Activated naive CD4-positive, alpha-beta T cell treated with anti-CD3 and anti-CD28 coated beads, Interleukin-2, amount 50 U/mL, for 16 hours (primary cell): Measurements from ENCODE around the gene LBX1.
"Not testable (repeated sequence)": the region's sequence is repeated elsewhere in the genome, so short reads cannot be mapped to it uniquely, and the experiment has no call there.

ENCODE experiments used
- DNase-seq: peaks from one replicate; pipeline ENCODE4 v3.0.0-alpha.2; 2020

LBX1 gene

DNA sequence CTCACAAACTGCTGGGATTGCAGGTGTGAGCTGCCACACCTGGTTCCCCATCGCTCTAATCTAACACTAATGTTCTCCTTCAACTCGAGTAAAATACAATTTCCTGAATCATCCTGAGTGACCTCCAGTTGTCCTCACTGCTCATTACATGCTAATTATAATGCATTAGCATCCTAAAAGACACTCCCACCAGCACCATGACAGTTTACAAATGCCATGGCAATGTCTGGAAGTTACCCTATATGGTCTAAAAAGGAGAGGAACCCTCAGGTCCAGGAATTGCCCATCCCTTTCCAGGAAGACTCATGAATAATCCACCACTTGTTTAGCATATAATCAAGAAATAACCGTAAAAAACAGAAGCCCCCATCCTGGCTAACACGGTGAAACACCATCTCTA is 26.6 kb downstream of the LBX1 start:
- not testable (repeated sequence) for DNase-seq

DNA sequence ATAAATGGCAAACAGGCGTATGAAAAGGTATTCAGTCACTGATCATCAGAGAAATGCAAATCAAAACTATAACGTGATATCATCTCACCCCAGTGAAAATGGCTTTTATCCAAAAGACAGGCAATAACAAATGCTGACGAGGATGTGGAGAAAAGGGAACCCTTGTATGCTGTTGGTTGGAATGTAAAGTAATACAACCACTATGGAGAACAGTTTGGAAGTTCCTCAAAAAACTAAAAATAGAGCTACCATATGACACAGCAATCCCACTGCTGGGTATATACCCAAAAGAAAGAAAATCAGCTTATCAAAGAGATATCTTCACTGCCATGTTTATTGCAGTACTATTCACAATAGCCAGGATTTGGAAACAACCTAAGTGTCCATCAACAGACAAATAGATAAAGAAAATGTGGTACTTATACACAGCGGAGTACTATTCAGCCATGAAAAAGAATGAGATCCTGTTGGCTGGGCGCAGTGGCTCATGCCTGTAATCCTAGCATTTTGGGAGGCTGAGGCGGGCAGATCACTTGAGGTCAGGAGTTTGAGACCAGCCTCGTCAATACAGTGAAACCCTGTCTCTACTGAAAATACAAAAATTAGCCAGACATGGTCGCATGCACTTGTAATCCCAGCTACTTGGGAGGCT is 30.8 kb downstream of the LBX1 start:
- DNase-seq: not testable (repeated sequence)

DNA sequence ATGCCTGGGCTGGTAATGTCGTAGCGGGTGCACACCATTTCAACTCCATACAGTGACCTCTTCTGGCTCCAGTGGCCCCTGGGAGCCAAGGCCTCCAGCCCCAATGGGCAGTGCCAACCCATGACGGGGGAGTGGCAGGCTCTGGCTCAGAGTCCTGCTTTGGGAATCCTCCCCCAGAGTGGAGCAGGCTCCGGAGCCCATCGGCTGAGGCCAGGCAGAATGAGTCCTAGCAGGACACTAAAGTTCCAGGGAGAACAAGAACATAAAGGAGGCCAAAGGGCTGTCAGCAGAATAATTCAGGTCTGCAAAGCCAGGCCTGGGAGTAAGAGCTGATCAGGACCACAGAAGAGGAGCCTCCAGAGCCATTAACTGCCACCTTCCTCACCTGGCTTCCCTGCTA is 33.3 kb downstream of the LBX1 start:
- DNase-seq: no peak

DNA sequence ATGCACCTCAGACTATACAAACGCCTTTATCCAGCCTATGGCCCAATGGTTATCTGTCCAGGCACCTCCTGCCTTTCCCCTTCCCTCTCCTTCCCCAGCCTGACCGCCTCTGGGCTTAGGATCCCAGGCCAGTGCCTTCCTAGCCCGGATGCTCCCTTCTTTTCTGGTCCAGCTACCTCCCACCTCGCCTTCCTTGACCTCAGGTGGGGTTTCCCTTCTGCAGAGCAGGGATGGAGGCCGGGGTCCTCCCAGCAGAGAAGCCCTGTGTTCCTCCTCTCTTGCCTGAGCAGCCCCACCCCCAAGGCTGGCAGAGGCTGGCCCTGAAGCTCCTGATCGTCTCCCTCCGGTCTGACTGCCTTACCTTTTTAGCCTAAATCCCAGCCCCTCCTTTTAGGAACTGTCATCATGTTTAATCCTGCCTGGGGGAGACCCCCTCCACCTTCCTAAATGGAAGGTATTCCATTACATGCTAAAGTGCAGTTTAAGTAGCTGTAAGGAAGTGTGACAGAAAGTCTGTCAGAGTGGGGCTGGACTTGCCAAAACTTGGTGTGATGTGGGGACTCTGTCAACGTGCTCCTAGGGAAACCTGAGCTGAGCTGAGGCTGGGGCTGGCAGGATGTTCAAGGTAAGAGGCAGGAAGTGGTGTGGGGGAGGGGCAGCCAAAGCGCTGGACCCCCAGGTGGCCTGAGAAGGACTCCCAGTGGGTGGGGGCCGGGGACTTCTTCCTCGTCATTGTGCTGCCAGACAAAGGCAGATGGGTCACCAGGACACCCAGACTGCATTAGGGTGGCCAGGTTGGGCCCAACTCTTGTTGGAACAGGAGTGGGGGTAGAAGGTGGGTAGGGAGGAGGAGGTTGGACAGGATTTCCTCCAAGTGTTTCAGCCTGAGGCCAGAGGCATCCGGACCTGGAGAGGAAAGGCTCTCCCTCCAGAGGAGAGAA is 39.5 kb downstream of the LBX1 start:
- DNase-seq: no peak

DNA sequence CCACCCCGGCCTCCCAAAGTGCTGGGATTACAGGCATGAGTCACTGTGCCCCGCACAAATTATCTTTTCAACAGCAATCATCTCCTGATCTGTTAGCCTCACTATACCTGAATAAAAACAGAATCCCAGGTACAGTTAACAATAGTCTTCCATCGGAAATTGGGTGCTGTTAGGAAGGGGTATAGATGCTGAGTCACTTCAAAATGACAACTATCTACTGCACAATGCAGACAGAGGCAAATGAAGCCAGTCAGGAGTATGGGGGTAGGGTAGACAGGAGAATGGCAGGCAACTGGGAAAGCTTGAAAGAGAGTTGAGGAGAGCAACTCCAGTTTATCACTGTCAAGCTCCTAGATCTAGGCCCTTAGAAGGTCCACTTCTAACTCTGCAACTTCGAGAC is 40.3 kb downstream of the LBX1 start:
- DNase-seq: no peak

DNA sequence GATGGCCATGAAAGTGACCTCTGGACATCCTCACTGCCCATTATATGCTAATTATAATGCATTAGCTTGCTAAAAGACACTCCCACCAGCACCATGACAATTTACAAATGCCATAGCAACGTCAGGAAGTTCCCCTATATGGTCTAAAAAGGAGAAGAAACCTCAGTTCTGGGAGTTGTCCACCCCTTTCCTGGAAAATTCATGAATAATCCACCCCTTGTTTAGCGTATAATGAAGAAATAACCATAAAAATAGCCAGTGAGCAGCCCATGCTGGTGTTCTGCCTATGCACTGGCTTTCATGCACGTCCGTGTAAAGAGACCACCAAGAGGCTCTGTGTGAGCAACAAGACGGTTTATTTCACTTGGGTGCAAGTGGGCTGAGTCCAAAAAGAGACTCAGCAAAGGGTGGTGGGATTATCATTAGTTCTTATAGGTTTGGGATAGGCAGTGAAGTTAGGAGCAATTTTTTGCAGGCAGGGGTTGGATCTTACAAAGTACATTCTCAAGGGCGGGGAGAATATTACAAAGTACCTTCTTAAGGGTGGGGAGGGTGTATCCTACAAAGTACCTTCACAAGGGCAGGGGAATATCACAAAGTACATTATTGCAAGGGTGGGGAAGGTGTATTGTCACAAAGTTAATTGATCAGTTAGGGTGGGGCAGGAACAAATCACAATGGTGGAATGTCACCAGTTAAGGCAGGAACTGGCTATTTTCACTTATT is 45.6 kb downstream of the LBX1 start:
- no peak for DNase-seq

DNA sequence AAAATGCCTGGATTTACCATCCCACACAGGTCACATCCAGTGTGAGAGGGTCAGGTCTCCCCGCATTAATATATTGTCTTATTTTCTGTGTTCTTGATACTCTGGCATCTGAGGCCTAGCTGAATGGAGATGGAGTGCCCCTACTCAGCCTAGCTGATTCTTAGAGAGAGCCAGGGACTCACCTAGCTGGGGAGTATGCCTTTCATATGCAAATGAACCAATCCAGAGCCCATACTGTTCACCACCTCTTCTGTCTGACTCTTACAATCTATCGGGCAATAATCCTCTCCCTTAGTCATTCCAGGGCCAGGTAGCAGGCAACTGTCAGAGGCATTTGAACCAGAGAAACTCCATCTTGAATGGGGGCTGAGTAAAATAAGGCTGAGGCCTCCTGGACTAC is 46.3 kb downstream of the LBX1 start:
- no peak for DNase-seq
